ENCODE measurements around the gene CLK1.

Gene CLK1

GRCh38 chr2:200811333-200812121, 52.9 kb downstream of the CLK1 start, which contains the start of gene BZW1:
Gene BZW1, plus strand, starts transcription at chr2:200811910. Its CDS starts 1,308 bp downstream, at chr2:200813218.
- DNase-seq (ENCODE audit: low read depth in 2 of 2) = peak; percentile 90 to 92

- no peak for DNase-seq (ENCODE audit: low read depth in 2 of 2)
These were observed 53.5 kb downstream of the CLK1 start for GRCh38 chr2:200810998-200811332.

- no peak for DNase-seq (ENCODE audit: low read depth in 2 of 2)
These were observed 54.0 kb downstream of the CLK1 start for GRCh38 chr2:200810252-200810997.

- DNase-seq (ENCODE audit: low read depth in 2 of 2) = no peak
These were observed 54.8 kb downstream of the CLK1 start for GRCh38 chr2:200809506-200810251.
